ENCODE data around the gene LRMDA. TPM values are rescaled to one million over a fixed set of nuclear protein-coding genes. Genes with fewer than 3 reads are reported as not detected.

LRMDA gene
- total RNA-seq, 4 donors from 2014 or later = 12.0 to 15.9 (median 13.9) TPM

- TF ChIP-seq CTCF (IDR thresholded peaks at IDR 0.05) = no peak
- ATAC-seq (ENCODE audit: low FRiP score) = no peak
- no peak for DNase-seq (ENCODE audit: low spot score)
Observed at GRCh38 chr10:75466001-75466400, 34.6 kb downstream of the LRMDA start.

GRCh38 chr10:75466886-75467285 is 35.5 kb downstream of the LRMDA start:
- no peak for TF ChIP-seq CTCF (IDR thresholded peaks at IDR 0.05)
- DNase-seq (ENCODE audit: low spot score) (peak; percentile 67), ATAC-seq (ENCODE audit: low FRiP score) (peak; percentile 68)

- no peak for DNase-seq (ENCODE audit: low spot score)
- ATAC-seq (ENCODE audit: low FRiP score) = peak; percentile 24
- TF ChIP-seq CTCF (IDR thresholded peaks at IDR 0.05) = no peak
Observed at GRCh38 chr10:75468612-75469005, 37.2 kb downstream of the LRMDA start.

- ATAC-seq (ENCODE audit: low FRiP score) (peak; percentile 76), DNase-seq (ENCODE audit: low spot score) (no peak)
- no peak for TF ChIP-seq CTCF (IDR thresholded peaks at IDR 0.05)
Observed at GRCh38 chr10:75469006-75469616, 37.7 kb downstream of the LRMDA start.

- DNase-seq (ENCODE audit: low spot score) = no peak
- ATAC-seq (ENCODE audit: low FRiP score) = no peak
- TF ChIP-seq CTCF (IDR thresholded peaks at IDR 0.05) = no peak
Observed at GRCh38 chr10:75470901-75471300, 39.5 kb downstream of the LRMDA start.

GRCh38 chr10:75472685-75473084 is 41.3 kb downstream of the LRMDA start:
- no peak for TF ChIP-seq CTCF (IDR thresholded peaks at IDR 0.05)
- ATAC-seq (ENCODE audit: low FRiP score) (no peak), DNase-seq (ENCODE audit: low spot score) (no peak)

GRCh38 chr10:75474106-75474505 is 42.7 kb downstream of the LRMDA start:
- no peak for TF ChIP-seq CTCF (IDR thresholded peaks at IDR 0.05)
- DNase-seq (ENCODE audit: low spot score) (no peak), ATAC-seq (ENCODE audit: low FRiP score) (no peak)

Data from omental fat pad (tissue), 4 donors.